A549 (cell line): ENCODE results near the gene ABCA3.

ENCODE experiments used
- CTCF ChIP-seq: fragments of >200 bp; sonication (Bioruptor Twin); formaldehyde crosslinking; IDR thresholded peaks from 3 replicates; pipeline ENCODE4 v1.5.1; 2016
- EP300 ChIP-seq, 2 experiments: fragments of >200 bp; sonication (Bioruptor Twin); formaldehyde crosslinking; IDR thresholded peaks; 2 replicates in 1 of 2; 3 replicates in 1 of 2; pipeline ENCODE4 v1.6.1; 2016 to 2017
- JUN ChIP-seq, 2 experiments: fragments of >200 bp; sonication (Bioruptor Twin); formaldehyde crosslinking; IDR thresholded peaks; 2 replicates in 1 of 2; 3 replicates in 1 of 2; pipeline ENCODE4 v1.6.1; 2016 to 2017
- POLR2A ChIP-seq: IDR thresholded peaks from 2 replicates; pipeline ENCODE4 v1.6.1; 2012; ENCODE audit warnings: mild to moderate bottlenecking, low read length
- RCOR1 ChIP-seq: fragments of 150-350 bp; IDR thresholded peaks from 2 replicates; pipeline ENCODE4 v1.6.1; 2014; ENCODE audit warnings: antibody characterized with exemption, low read length, low read depth
- RNF2 ChIP-seq: fragments of 200-600 bp; sonication (generic); IDR thresholded peaks from 2 replicates; pipeline ENCODE4 v1.6.1; 2016; ENCODE audit warnings: low read depth, mild to moderate bottlenecking, antibody characterized with exemption, moderate library complexity, borderline replicate concordance
- ZC3H11A ChIP-seq: fragments of 450-650 bp; IDR thresholded peaks from 2 replicates; pipeline ENCODE4 v1.6.1; 2014; ENCODE audit warnings: antibody characterized with exemption, mild to moderate bottlenecking

GRCh38 chr16:2357331-2357730 is 16.8 kb upstream of the ABCA3 start:
- TF ChIP-seq JUN (IDR thresholded peaks at IDR 0.05) (no peak), CTCF (no peak), EP300 (IDR thresholded peaks at IDR 0.05) (no peak), RNF2 (no peak), ZC3H11A (no peak), POLR2A (no peak), RCOR1 (no peak)
